Erythroblast (primary cell): Measurements from ENCODE around the gene TRABD2B.

ENCODE experiments used
- GATA1 ChIP-seq: IDR thresholded peaks from 2 replicates; pipeline ENCODE4 v1.6.1; 2011; ENCODE audit warnings: low read depth, mild to moderate bottlenecking, control low read depth, low read length, moderate library complexity
- POLR2A ChIP-seq: IDR thresholded peaks from 2 replicates; pipeline ENCODE4 v1.6.1; 2011; ENCODE audit warnings: mild to moderate bottlenecking, low read length

- TF ChIP-seq POLR2A (no peak), GATA1 (no peak)
These were observed 156.6 kb downstream of the TRABD2B start for GRCh38 chr1:47840393-47841190.
